HG02623 (cell line): ENCODE measurements around the gene KIRREL3.
A peak's percentile ranks its signal among the peaks of the same experiment; 100 is the strongest.

ENCODE experiments used
- ATAC-seq: cut with Tn5 transposase; IDR thresholded peaks from one replicate; pipeline ENCODE4 v1.9.1; 2021; ENCODE audit warnings: moderate library complexity; ENCODE audit not compliant: unreplicated experiment

The KIRREL3 gene

GRCh38 chr11:126720539-126721235 lies 279.9 kb downstream of the KIRREL3 start:
- no peak for ATAC-seq

GRCh38 chr11:126719740-126720139 lies 280.8 kb downstream of the KIRREL3 start:
- ATAC-seq = no peak

GRCh38 chr11:126718276-126718675 lies 282.3 kb downstream of the KIRREL3 start:
- ATAC-seq = no peak

GRCh38 chr11:126716456-126717083 lies 284.0 kb downstream of the KIRREL3 start:
- peak; percentile 58 for ATAC-seq

- no peak for ATAC-seq
Measured at GRCh38 chr11:126713806-126714205, 286.8 kb downstream of the KIRREL3 start.

- ATAC-seq = no peak
Measured at GRCh38 chr11:126711977-126712625, 288.5 kb downstream of the KIRREL3 start.

- ATAC-seq = no peak
Measured at GRCh38 chr11:126710804-126711399, 289.7 kb downstream of the KIRREL3 start.

GRCh38 chr11:126707498-126707897 lies 293.1 kb downstream of the KIRREL3 start:
- ATAC-seq = no peak

- no peak for ATAC-seq
Measured at GRCh38 chr11:126704096-126704495, 296.5 kb downstream of the KIRREL3 start.

- ATAC-seq = no peak
Measured at GRCh38 chr11:126703662-126704061, 296.9 kb downstream of the KIRREL3 start.

- ATAC-seq = no peak
Measured at GRCh38 chr11:126702987-126703386, 297.6 kb downstream of the KIRREL3 start.

- ATAC-seq = no peak
Measured at GRCh38 chr11:126702165-126702720, 298.3 kb downstream of the KIRREL3 start.

- no peak for ATAC-seq
Measured at GRCh38 chr11:126701520-126701897, 299.1 kb downstream of the KIRREL3 start.

GRCh38 chr11:126700768-126701519 lies 299.6 kb downstream of the KIRREL3 start:
- peak; percentile 60 for ATAC-seq

GRCh38 chr11:126698576-126698975 lies 302.0 kb downstream of the KIRREL3 start:
- ATAC-seq = no peak

- no peak for ATAC-seq
Measured at GRCh38 chr11:126697936-126698335, 302.6 kb downstream of the KIRREL3 start.

- ATAC-seq = no peak
Measured at GRCh38 chr11:126696982-126697381, 303.6 kb downstream of the KIRREL3 start.

GRCh38 chr11:126695293-126695692 lies 305.3 kb downstream of the KIRREL3 start:
- no peak for ATAC-seq

GRCh38 chr11:126694065-126694625 lies 306.4 kb downstream of the KIRREL3 start:
- ATAC-seq = no peak

GRCh38 chr11:126687477-126687876 lies 313.1 kb downstream of the KIRREL3 start:
- ATAC-seq = no peak
